ENCODE data around the gene LDLRAD2.
"Not testable (repeated sequence)": the region's sequence is repeated elsewhere in the genome, so short reads cannot be mapped to it uniquely, and the experiment has no call there.

LDLRAD2 gene

DNA sequence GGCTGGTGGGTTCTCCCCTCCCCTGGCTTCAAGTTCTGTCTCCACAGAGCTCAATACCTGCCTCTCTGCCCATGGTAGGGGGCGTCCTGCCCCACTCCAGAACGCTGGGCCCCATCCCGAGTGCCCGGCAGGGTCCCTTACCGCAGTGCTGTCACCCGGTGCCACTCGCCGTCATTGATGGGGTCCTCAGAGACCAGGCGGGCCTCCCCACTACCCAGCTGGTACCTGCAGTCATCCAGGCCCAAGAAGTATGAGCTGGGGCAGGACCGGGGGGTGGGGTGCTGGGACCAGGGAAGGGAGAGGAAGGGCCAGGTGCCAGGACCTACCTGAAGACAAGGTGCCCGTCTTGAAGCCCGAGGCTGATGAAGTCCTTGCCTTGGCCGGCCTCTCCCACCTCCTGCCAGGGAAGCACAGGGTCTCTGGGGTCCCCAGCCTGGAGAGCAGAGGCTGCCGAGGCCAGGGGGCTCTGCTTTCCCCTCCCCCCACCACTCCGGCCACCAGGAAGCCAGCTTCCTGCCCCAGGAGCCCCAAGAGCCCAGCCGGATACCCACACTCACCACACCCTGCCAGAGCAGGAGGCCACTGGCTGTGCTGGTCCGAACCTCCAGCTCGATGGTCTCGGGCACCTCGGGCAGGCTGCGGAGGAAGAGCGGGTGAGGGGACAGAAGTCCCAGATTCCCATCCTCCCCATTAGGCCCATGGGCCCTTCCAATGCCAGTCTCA is 12.1 kb downstream of the LDLRAD2 start:
- DNase-seq (ENCODE audit: low read depth in 2 of 2): no peak

DNA sequence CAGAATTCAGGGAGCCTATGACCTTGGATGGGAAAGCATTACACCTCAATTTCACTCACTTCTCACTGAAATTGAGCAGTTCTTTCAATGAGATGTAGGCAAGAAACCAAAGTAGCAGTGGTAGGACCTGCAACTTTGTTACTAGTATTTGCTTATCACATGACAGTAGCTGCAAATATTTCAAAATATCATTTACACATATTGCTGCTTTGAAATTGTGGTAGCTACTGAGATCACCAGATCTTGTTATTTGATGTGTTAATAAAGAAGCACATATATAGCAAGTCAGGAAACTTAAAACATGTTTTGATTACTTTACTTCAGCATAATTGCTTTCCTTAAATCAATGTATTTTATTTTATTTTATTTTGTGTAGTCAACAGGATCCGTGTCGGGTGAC is 12.9 kb downstream of the LDLRAD2 start:
- DNase-seq (ENCODE audit: low read depth in 2 of 2): no peak

DNA sequence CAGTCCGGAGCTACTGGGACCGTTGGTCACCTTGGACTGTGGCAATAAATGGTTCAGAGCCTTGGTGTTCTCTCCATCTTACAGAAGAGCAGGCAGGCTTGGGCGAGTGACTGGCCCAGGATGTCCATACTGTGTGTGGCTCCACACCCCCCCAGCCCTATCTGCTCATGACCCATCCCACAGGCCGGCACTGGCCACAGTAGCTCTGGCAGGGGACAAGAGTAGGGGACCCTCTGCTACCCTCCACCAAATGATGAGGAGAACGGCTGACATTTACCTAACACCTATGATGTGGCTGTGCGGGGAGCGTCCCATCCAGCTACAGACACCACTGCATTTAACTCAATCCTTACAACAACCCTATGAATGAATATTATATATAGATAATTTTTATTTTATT is 13.3 kb downstream of the LDLRAD2 start:
- no peak for DNase-seq (ENCODE audit: low read depth in 2 of 2)

DNA sequence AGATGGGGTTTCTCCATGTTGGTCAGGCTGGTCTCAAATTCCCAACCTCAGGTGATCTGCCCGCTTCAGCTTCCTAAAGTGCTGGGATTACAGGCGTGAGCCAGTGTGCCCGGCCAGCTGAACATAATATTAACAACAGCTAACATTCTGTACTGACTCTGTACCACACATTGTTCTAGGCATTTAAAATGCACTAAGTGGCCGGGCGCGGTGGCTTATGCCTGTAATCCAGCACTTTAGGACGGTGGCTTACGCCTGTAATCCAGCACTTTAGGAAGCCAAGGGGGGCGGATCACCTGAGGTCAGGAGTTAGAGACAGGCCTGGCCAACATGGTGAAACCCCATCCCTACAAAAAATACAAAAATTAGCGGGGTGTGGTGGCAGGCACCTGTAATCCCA is 14.6 kb downstream of the LDLRAD2 start:
- not testable (repeated sequence) for DNase-seq (ENCODE audit: low read depth in 2 of 2)

DNA sequence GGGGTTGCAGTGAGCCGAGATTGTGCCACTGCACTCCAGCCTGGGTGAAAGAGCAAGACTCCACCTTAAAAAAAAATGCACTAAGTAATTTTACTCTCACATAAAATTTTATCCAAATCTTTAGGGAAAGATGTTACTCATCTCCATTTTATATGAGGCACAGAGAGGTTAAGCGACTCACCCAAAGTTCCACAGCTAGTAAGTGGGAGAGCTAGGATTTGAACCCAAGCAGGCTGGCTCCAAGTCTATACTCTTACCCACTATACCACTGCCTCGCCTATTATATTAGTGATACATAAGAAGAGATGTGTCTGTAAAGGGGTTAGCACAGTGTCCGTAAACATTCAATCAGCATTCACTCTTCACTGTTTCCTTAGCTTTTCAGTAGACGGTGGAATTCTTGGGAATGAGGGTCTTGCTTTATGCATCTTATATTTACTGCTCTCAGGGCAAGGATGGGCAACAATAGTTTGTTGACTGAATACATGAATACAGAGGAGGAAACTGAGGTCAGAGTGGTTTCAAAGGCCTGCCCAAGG is 15.1 kb downstream of the LDLRAD2 start:
- DNase-seq (ENCODE audit: low read depth in 2 of 2): no peak

DNA sequence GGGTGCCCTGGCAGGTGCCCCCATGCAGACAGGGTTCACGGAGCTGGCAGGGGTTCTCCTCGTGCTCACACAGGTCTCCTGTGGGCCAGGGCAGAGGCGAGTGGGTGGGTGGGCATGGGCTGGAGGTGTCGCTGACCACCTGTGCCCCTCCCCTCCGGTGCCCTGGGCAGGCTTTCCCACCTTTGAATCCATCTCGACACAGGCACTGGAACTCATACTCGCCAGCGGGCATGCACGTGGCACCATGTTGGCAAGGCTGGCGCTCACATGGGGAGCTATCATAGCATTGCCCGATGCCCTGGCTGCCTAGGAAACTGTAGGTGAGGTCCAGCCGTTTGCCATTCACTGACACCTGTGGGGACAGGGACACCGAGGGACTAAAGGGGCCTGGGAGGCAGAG is 16.0 kb downstream of the LDLRAD2 start:
- DNase-seq (ENCODE audit: low read depth in 2 of 2): no peak

DNA sequence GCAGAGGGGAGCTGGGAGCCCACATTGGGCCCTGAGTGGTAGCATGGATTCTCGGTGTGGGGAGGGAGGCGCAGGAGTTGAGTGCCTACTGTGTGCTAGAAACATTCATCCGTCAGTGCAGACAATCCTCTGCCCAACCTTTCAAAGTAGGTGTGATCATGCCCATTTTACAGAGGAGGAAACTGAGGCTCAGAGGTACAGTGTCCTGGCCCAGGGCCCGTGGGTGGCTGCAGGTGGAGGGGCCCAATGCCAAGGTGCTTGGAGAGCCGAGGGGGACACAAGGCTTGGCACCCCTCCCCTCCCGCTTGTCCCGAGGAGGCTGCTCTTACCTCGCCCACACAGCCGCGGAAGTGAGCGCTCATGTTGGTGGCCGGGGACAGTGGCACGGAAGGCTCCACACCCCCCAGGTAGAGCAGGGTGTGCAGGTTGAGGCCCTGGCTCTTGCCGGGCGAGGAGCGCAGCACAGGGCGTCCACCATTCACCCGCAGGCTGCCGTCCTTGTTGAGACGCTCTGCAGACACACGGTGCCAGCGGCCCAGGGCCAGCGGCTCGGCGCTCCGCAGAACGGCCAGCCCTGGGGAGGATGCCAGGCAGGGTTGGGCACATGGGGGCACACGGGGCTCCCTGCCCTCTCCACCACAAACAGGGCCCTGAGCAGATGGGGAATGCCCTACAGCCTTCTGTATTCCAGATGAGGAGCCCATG is 16.6 kb downstream of the LDLRAD2 start:
- no peak for DNase-seq (ENCODE audit: low read depth in 2 of 2)

DNA sequence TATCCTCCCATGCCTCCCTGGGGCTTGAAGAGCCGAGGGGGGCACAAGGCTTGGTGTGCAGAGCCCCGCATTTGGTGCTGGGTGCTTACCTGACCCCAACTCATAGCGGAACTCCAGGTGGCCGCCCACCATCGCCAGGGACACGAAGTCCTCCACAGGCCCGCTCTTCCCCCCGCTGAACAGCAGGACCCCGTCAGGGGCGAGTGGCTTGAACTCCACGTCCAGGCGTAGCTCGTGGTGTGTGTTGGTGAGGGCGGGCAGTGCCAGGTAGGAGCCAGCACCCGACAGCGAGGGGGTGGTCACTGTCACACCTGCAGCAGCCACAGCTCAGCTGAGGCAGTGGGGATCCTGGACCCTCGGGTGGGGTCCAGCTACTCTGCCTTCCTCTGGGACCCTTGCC is 17.2 kb downstream of the LDLRAD2 start:
- no peak for DNase-seq (ENCODE audit: low read depth in 2 of 2)

DNA sequence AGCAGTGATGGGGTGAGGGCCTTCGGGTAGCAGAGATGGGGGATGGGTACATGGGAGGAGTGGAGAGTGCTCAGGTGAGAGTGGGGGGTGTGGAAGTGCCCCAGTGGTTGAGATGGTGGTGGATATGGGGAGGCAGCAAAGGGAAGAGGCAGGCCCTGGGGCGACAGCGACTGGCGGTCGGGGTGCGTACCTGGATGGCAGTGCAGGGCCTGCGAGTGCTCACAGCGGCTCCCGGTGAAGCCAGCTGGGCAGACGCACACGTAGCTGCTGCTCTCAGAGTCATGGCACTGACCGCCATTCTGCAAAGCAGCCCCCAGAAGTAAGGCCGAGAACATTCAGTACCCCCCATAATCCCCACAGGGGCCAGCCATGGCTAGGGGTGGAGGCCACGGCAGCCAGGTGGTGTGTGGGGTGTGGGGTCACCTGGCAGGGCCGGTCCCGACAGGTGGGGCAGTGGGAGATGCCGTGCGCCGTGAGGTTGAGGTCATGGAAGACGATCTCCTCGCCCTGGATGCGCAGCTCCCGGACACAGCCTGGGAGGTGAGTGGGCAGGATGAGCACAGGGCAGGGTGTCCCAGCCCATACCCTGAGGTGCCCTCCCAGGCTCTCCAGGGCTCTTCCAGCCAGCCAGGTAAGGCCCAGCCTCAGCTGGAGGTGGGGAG is 18.9 kb downstream of the LDLRAD2 start:
- no peak for DNase-seq (ENCODE audit: low read depth in 2 of 2)

DNA sequence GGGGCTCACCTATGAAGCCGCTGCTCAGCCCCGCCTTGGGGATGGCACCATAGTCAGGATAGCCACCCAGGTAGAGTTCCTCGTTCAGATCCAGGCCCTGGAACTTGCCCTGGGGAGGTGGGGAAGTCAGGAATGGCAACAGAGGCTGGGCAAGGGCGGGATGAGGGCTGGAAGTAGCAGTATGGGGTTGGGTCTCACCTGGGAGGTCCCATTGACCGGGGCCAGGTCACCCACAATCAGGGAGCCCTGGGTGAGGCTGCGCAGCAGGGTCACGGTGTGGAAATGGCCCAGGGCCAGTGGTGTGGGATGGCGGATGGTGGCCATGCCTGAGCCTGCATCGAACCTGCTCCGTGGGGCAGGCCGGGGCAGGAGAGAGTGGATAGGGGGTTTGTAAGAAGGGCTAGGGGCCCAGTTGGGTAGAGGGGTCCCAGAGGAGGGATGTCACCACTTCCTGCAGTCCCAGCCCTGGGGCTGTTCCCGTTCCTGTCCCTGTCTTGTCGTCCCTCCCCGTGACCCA is 19.4 kb downstream of the LDLRAD2 start:
- no peak for DNase-seq (ENCODE audit: low read depth in 2 of 2)

DNA sequence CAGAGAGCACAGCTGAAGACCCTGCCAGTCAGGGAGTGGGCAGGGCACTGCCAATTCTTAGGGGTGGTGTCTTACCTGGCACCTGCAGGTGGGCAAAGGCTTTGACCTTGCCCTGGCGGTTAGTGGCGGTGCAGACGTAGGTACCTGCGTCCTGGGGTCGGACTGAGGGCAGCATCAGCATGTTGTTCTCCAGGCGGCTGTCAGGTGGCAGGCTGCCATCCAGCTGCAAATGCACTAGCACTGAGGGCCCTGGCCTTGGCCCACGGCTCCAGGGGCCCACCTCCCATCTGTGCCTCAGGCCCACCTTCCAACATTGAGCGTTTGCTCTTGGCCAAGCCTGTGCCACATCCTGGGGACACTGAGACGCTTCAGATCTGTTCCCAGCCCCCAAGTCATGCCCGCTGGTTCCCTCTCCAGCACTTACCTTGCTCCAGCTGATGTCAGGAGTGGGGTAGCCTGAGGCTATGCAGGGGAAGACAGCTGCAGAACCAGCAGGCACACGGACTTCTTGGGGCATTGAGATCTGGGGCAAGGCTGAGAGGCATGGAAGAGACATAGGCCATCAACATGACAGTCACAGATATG is 21.4 kb downstream of the LDLRAD2 start:
- DNase-seq (ENCODE audit: low read depth in 2 of 2): no peak

DNA sequence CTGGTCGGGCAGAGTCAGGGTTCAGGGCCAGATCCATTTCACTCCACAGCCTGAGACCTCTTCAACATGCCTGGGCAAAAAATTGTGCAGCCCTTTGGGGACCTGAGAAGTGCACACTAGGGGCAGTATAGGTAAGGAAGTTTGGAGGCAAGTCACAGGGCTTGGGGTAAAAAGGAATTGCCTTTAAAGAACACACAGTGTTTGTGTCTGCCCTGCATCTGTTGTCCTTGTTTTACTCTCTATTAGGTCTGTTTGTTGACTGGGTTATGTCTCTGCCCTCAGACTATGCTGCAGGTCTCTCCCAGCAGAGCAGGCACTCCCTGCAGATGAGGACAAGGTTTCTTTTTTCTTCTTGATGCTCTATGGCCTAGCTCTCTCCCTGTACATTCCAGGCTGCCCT is 22.0 kb downstream of the LDLRAD2 start:
- no peak for DNase-seq (ENCODE audit: low read depth in 2 of 2)

DNA sequence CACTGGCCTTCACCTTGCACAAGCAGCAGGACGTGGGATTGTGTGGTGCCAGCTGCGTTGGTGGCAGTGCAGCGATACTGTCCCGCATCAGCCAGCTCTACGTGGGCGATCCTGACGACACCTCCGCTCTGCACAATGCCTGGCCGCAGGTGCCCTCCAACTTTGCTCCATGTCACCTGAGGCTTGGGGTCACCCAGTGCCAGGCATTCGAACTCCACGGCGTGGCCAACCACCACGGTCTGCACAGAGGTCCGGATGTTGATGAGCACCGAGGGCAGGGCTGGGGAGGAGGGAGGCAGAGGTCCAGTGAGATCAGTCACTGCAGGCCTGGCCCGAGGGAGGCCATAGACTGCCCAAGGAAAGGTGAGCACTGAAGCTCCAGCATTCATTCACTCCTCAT is 22.6 kb downstream of the LDLRAD2 start:
- DNase-seq (ENCODE audit: low read depth in 2 of 2): no peak

DNA sequence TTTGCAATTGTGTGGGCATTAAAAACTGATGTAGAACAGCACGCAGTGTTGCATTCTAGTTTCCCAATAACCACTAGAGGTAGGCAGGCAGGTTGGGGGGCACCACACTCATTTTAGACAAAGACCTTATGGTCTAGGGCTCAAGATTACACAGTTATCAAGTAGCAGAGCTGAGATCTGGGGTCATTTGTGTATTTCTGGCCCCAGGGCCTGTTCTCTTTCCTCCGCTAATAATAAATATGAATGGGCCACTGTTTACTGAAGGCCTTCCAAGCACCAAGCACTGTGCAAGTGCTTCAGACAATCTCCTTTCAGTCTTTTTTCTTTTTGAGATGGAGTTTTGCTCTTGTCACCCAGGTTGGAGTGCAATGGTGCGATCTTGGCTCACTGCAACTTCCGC is 23.9 kb downstream of the LDLRAD2 start:
- no peak for DNase-seq (ENCODE audit: low read depth in 2 of 2)

DNA sequence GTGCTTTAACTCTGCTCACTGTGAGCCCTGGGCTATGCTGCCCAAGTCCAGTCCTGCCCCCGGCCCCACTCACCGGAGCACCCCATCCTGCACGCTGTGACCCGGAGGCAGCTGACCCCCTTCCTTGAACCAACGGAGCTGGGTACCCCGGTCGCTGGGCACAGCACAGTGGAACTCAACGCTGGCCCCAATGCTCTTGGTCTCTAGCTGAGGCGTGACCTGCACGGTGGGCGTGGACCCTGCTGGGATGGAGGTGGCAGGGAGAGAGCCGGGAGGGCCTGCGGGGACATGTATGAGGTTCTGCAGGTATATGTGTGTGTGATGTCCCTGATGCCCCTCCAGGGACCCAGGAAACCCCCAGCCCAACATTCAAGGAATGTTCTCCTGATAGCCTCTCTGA is 24.7 kb downstream of the LDLRAD2 start:
- no peak for DNase-seq (ENCODE audit: low read depth in 2 of 2)

DNA sequence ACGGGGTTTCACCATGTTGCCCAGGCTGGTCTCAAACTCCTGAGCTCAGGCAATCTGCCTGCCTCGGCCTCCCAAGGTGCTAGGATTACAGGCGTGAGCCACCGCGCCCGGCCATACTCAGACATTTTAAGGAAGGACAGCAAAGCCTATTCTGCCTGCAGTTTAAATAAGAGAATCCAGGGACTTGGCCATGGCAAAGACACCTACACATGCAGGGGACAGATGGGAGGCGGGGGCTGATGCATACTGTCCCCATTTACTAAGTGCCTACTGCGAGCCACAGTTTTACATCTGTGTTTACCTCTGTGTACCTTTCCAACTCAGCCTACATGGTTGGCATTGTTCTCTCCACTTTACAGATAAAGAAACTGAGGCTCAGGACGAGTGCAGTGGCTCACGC is 25.4 kb downstream of the LDLRAD2 start:
- DNase-seq (ENCODE audit: low read depth in 2 of 2): no peak

DNA sequence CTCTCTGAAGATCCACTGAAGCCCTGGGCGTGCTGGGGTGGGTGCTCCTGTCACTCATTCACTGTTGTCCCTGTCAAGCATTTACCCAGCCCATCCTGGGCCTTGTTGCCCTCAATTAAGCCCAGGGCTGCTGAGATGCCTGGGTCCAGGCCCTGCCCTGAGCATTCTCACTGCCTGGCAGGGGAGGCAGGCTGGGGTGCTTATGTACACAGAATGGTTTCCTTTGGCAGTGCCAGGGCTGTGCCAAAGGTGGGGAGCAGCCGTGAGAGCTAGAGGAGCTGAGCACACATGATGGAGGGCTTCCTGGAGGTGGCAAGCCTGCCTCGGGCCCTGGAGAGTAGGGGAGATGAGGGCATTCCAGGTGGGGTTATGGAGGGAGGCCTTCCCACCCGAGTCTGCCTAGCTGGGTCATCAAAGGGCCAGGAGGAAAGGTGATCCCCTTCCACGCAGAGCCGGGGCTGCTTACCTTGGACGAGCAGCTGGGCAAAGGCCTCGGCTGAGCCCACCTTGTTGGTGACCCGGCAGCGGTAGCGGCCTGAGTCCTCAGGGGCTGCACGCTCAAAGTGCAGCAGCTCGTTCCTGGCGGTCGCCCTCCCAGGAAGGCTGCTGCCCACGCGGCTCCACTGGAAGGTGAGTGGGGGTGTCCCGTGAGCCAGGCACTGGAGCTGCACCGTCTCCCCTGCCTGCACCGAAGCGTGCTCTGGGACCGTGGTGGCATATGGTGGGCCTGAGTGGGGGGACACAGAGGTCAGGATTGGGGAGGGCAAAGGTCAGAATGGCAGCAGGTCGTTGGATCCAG is 26.5 kb downstream of the LDLRAD2 start:
- no peak for DNase-seq (ENCODE audit: low read depth in 2 of 2)

DNA sequence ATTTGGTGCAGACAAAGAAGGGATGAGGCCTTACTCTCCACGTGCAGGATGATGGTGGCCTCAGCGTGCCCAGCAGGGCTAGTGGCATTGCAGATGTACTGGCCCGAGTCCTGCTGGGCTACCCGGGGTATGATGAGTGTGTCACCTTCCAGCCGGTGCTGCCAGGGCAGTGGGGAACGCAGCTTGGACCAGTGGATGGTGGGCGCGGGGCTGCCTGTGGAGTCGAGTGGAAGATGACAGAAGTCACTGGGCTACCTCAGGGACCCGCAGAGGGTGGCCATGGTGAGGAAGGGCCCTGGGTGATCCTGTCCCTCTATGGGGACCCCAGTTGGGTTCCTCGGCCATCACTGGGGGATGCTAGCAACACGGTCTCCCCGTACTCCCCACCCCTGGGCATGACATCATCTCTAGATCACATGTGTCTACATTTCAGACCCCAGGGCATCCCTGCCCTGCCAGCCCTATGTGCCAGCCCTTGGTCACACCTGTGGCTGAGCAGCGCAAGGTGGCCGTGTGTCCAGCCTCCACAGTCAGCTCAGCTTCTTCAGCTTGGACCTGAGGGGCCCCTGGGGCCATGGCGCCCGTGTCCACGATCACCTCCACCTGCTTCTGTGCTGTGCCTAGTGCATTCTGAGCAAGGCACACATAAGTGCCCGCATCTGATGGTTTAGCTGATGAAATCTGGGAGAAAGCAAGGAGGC is 27.4 kb downstream of the LDLRAD2 start:
- DNase-seq (ENCODE audit: low read depth in 2 of 2): no peak

DNA sequence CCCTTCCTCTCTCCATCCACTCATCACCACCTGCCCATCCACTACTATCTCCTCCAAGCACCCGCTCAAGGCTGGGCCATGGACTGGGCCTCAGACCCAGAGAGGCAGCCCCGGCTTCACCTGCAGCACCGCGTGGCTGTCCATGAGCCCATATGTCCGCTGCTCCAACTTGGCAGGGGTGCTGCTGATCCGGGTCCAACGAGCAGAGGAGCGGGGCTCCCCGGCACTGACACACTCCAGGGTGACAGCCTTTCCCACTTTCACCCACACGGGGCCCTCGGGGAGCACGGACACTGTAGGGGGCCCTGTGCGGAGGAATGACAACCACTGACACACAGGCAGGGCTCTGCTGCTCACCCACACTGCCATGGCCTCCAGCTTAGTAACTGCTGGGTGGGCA is 28.9 kb downstream of the LDLRAD2 start:
- DNase-seq (ENCODE audit: low read depth in 2 of 2): no peak

DNA sequence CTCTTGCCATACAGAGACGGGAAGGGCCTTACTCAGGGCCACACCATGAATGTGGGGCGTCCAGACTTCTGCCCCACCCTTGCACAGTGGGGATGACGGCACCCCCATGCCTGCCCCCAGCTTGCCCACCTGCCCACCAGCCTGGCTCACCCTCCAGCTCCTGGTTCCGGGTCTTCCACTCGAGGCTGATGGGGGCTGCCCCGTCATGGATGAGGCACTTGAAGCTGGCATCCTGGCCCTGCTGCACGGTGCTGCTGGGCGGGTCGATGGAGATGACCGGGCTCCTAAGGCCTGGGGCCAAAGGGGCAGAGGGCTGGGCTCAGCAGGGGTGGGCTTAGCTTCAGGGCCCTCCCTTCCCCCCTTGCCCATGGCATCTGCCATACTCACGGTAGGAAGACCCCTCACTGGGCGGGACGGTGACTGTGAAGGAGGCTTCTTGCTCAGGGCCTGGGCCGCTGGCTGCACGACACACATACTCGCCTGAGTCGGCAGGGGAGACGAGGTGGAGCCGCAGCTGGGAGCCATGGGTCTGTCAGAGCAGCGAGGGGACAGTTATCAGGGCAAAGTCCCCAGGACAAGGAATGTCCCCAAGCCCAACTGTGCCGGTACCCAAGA is 29.9 kb downstream of the LDLRAD2 start:
- DNase-seq (ENCODE audit: low read depth in 2 of 2): no peak
